ENCODE measurements around the gene RPL23.

DNA sequence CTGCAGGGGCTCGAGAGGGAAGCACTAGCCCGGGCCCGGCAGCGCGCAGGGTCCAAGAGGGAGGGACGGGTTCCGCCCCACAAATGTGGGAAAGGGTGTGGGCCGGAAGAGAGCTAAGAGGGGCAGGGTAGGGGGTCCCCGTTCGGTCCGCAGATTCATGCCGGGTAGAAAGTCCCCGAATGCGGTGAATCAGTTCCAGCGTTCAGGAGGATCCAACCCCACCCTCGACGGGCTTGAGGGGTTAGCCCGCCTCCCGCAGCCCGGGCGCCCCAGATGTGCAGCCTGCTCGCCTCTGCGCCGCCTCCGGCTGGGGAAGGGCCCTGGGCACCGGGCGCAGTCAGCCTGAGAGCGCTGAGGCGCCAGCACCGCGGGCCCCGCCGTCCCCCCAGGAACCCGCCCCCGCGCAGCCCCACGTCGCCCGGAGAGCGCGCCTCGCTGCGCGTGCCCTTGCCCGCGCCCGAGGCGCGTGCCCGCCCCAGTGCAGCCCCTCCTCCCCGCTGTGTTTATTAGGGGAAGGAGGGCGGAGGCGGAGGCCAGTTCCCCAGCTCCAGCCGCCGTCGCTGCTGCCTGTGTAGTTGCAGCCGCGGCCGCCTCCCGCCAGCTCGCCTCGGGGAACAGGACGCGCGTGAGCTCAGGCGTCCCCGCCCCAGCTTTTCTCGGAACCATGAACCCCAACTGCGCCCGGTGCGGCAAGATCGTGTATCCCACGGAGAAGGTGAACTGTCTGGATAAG, 16.2 kb upstream of the RPL23 start, which contains the start of gene LASP1:
- TF ChIP-seq, protein P1, sequence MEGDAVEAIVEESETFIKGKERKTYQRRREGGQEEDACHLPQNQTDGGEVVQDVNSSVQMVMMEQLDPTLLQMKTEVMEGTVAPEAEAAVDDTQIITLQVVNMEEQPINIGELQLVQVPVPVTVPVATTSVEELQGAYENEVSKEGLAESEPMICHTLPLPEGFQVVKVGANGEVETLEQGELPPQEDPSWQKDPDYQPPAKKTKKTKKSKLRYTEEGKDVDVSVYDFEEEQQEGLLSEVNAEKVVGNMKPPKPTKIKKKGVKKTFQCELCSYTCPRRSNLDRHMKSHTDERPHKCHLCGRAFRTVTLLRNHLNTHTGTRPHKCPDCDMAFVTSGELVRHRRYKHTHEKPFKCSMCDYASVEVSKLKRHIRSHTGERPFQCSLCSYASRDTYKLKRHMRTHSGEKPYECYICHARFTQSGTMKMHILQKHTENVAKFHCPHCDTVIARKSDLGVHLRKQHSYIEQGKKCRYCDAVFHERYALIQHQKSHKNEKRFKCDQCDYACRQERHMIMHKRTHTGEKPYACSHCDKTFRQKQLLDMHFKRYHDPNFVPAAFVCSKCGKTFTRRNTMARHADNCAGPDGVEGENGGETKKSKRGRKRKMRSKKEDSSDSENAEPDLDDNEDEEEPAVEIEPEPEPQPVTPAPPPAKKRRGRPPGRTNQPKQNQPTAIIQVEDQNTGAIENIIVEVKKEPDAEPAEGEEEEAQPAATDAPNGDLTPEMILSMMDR (conservative IDR thresholded peaks at IDR 0.05), result no peak
- no peak for TF ChIP-seq ZFX (IDR thresholded peaks at IDR 0.05)

All from C4-2B (cell line).